GM19452 (cell line): ENCODE data around the gene HOXD1.

Experiments
- ATAC-seq: cut with Tn5 transposase; IDR thresholded peaks from one replicate; pipeline ENCODE4 v1.9.1; 2021; ENCODE audit not compliant: unreplicated experiment

The HOXD1 gene

GRCh38 chr2:176152350-176153181, 35.9 kb upstream of the HOXD1 start:
- no peak for ATAC-seq

- no peak for ATAC-seq
These were observed 33.8 kb upstream of the HOXD1 start for GRCh38 chr2:176154576-176155252.

- ATAC-seq: no peak
These were observed 33.0 kb upstream of the HOXD1 start for GRCh38 chr2:176155356-176156044.

GRCh38 chr2:176156301-176156806, 32.1 kb upstream of the HOXD1 start:
- ATAC-seq: no peak

GRCh38 chr2:176156807-176157498, 31.5 kb upstream of the HOXD1 start, which contains the start of gene HOXD3:
Gene HOXD3 (plus strand): TSS chr2:176157307. CDS start chr2:176169115, 11,808 bp downstream.
- no peak for ATAC-seq

GRCh38 chr2:176157499-176158185, 30.8 kb upstream of the HOXD1 start:
- ATAC-seq: no peak

- no peak for ATAC-seq
These were observed 30.3 kb upstream of the HOXD1 start for GRCh38 chr2:176158186-176158591.

- ATAC-seq: no peak
These were observed 29.4 kb upstream of the HOXD1 start for GRCh38 chr2:176158855-176159662.

- no peak for ATAC-seq
These were observed 28.7 kb upstream of the HOXD1 start for GRCh38 chr2:176159663-176160250.

- ATAC-seq: no peak
These were observed 28.1 kb upstream of the HOXD1 start for GRCh38 chr2:176160251-176160985.

GRCh38 chr2:176160986-176161824, 27.3 kb upstream of the HOXD1 start:
- ATAC-seq: no peak

GRCh38 chr2:176161825-176162626, 26.4 kb upstream of the HOXD1 start:
- ATAC-seq: no peak

GRCh38 chr2:176162911-176163671, 25.4 kb upstream of the HOXD1 start:
- ATAC-seq: no peak

- no peak for ATAC-seq
These were observed 24.8 kb upstream of the HOXD1 start for GRCh38 chr2:176163672-176164056.

- ATAC-seq: no peak
These were observed 24.3 kb upstream of the HOXD1 start for GRCh38 chr2:176164201-176164600.
